HG03045 (cell line): ENCODE results near the gene MOSPD2.

Source experiments
- ATAC-seq: cut with Tn5 transposase; IDR thresholded peaks from one replicate; pipeline ENCODE4 v1.9.1; 2021; ENCODE audit warnings: mild to moderate bottlenecking, moderate library complexity; ENCODE audit not compliant: unreplicated experiment

Gene MOSPD2

DNA sequence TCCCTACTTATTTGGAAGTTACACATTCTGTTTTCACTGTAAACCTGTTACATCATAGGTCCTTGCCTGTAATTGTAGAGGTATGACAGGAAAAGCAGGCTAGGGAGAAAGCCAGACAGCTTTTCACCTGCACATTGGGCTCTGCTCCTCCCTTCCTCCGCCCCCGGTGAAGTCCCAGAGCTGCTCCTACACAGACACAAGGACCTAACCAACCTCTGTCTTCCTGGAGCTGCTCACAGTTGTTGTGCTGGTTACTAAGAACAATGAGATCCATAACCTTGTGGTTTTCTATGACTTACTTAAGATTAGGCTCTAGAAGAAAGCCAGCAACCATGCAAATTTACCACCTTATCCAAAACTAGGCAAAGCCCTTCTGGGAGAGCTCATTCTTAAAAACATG is 40.0 kb downstream of the MOSPD2 start:
- no peak for ATAC-seq

DNA sequence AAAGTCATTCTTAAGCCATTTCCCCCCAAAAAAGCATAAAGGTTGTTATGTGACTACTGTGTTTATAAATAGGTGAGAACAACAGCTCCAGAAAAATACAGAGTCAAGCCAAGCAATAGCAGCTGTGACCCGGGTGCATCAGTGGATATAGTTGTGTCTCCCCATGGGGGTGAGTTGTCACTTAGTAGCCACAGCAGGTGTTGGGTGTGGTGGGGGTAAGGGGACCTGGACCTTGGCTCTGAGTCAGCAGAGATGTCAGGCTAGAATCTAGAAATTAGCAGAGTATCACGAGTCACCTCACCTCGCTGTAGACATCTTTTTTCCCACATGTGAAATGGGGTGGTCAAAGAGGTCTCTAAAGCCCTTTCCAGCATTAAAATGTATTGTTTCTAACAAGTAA is 42.4 kb downstream of the MOSPD2 start:
- ATAC-seq: no peak

DNA sequence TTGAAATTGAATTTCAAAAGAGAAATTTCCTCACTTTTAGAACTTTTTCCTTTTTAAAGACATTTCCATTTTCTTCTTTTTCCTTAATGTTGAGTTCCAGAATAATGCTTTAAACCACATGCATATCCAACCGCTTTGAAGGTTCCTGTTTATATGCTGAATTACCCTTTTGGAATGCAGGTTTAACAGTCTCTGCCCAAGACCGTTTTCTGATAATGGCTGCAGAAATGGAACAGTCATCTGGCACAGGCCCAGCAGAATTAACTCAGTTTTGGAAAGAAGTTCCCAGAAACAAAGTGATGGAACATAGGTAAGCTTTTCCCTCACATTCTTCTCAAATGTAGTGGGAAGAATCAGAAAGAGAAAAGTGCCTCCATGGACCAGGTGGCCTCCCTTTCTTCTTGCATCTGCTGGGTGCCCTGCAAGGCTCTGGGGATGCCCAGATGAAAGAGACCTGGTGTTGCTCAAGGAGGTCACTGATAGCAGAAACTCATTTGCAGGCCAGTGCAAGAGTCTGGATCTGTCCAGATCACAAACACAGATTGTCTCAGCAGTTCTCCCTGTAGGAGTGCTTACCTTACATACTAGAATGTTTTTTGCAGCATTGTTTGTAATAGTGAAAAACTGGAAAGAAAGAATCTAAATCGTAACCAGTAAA is 42.9 kb downstream of the MOSPD2 start:
- ATAC-seq: no peak

DNA sequence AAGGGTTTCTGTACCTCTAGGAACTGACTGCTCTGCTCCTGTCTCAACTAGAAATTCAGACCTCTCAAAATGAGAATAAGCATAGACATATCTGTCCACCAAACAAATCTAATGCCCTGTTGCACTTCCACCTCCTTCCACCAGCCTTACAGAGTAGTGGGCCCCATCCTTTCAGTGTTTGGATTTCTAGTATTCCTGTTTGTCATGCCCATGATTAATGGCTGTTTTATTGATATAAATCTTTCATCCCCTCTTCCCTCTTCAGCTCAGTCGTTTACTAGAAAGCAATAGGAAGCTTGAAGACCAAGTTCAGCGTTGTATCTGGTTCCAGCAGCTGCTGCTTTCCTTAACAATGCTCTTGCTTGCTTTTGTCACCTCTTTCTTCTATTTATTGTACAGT is 46.2 kb downstream of the MOSPD2 start:
- no peak for ATAC-seq

DNA sequence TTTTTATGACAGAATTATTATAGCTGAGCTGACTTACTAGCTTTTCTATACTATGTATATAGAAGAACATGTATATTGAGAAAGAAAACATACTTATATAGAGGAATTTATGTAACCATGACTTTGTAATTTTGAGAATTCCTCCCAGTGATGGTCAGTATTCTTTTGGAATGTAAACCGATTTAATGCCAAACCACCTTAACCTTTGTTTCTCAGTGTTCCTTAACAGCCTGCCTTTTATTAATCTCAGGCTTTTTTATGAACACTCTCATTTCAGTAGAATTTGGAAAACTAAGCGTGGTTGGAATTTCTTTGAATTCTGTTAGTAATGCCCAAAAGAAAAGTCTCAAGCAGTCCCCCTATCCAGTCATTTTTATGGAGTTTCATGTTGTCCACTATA is 47.0 kb downstream of the MOSPD2 start:
- no peak for ATAC-seq

DNA sequence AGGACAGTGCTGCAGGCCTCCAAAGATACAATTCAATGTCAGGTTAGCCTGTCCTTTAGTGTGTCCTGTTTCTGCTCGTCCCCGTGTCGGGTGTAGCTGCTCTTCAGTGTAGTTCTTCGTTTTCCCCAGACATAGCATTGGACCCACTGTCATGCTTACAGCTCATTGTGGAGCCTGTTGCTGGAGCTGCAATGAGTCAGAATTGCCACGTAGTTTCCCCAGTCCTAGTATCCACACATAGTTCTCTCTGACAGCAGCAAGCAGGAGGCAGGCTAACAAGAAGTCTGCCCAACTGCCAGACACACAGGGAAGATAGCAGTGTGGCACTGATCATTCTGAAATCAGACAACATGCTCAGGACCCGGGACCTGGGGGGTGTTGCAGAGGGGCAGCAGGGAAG is 49.2 kb downstream of the MOSPD2 start:
- no peak for ATAC-seq

DNA sequence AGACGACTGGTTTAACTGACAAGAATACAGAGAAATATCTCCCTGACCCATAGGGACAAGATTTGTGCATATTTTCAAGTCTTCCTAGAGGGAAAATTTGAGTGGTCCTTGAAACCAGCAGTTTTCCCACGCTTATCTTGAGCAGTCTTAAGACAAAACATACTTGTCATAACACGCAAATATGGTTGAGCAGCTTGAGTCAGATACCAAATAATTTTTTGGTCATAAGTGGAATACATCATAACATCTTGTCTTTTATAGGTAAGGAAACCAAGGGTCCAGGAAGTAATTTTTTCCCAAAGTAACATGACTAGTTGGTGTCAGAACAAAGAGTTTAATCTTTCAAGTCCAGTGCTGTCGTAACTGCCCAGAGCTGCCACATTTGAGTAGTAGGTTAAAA is 50.5 kb downstream of the MOSPD2 start:
- ATAC-seq: no peak

DNA sequence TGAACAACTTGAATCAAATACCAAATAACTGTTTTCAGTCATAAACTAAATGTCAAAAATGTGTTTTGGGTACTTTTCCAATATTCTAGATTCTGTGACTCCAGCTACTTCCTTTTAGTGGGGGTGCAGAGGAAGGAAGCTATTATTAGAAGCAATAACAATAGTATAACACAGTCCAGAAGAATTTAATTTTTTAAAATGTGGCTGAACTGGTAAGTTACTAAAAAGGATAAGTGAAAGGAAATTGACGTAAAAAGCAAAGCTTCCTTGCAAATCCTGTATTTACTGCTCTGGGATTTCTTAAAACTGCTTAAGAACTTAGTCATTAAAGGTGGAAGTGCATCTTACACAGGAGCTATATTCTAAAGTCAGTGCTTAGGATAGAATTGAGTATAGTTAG is 53.2 kb downstream of the MOSPD2 start:
- no peak for ATAC-seq

DNA sequence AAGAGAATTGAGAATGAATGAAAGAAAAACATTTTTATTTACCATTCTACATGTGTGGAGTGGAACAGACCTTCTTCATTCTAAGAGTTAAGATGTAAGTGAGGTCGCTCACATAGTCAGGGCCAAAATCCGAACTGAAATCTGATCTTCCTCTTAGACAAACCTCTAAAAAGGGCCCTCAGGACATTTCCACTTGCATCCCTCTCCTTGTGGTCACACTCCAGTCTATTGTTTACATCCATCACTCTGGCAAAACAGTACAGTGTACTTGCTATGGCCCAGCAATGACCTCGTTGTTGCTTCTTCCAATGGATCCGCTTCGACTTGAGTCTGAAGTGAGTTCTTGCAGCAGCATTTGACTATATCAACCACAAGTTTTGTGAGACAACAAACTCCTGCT is 54.2 kb downstream of the MOSPD2 start:
- no peak for ATAC-seq

DNA sequence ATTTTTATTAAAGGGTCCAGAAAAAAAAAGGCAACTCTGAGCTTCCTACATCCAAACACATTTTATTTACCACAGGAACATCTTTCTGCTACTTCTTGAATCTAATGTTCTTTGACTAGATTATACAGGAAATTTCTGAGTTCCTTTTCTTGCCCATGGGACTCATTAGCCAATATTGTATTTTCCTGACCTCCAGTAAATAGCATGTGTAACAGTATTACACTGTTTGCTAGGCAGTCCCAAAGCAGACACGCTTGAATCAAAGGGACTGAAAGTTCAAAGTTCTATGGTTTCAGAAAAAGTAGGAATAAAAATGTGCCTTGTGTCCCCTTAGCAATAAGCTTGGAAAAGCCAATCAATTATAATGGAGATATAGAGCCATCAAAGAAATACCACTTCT is 57.4 kb downstream of the MOSPD2 start:
- no peak for ATAC-seq

DNA sequence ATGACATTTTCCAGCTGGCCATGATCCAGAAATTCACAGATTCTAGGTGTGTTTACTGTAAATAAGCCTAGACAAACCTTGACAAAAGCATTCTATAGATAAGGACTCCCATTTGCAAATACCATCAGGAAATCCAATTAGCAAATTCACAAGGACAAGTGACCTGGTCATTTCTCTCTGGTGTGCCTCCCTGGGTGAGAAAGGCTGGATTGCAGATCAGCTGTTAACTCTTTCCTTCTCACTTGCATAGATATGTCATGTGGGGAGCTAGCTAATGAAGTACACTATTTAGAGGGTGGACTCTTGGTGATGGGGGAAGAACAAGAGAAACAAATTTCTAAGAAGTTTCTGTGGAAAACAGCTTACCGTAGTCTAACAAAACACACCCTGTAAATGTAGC is 58.9 kb downstream of the MOSPD2 start:
- ATAC-seq: no peak

DNA sequence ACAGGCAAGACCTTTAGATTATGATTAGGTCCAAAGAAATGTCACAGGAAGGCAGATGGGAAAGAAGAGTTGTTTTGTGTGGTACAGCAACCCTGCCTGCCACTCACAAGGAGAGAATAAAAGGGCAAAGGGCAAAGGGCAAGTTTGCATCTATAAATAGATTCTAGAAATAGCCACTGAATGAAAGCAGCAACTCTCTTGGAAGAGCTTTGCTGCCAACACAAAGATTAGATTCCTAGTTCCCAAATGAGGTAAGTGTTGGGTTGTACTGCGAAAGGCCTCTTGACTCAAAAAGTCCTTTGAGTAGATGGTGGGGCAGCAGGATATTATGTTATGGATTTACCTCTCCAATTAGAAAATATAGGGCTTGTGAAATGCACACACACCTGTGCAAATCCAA is 61.2 kb downstream of the MOSPD2 start:
- no peak for ATAC-seq

DNA sequence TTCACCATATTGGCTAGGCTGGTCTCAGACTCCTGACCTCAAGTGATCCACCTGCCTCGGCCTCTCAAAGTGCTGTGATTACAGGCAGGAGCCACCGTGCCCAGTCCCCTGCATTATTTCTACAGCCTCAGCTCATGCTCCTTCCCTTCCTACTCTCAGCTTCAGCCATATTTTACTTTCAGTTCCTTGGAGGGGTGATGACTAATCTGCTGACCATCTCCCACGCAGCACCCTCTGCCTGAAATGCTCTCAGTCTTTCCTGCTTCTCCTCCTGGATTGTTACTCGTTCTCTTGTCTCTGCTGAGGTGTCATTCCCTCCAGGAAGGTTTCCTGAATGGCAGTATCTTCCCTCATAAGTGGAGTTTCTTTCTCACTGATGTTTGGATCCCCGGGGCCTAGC is 63.3 kb downstream of the MOSPD2 start:
- ATAC-seq: no peak

DNA sequence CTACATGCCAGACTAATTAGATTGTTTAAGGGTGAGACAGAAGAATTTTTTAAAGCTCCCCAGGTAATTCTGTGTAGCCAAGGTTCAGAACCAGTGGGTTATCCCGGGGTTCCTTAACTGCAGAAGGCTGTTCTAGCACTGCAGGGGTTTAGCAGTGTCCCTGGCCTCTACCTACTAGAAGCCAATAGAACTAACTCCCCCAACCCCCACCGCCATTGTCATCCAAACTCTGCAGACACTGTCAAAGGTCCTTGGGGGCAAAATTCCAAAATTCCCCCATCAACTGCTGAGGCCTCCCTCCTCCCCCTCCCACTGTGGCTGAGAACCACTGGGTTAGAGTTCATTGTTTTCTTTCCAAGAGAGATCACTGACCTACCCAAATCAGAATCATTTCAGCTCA is 66.4 kb downstream of the MOSPD2 start:
- ATAC-seq: no peak

DNA sequence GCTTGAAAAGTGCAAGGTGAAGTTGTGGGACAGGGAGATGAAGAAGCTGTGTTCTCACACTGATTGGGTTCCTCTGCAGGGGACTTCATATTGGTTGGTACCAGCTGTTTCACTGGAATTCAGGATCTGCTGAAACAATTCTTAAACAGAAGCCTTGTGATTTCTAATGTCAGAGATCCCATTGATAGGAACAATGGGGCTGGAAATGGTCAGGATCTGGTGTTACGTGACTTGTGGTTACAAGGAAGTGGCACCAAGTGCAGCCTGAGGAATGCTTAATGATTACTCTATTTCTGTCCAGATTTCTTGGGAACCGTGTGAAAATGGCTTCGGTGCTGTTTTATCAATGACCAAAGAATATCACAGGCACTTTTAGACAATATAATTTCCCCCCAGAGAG is 68.1 kb downstream of the MOSPD2 start:
- ATAC-seq: no peak

DNA sequence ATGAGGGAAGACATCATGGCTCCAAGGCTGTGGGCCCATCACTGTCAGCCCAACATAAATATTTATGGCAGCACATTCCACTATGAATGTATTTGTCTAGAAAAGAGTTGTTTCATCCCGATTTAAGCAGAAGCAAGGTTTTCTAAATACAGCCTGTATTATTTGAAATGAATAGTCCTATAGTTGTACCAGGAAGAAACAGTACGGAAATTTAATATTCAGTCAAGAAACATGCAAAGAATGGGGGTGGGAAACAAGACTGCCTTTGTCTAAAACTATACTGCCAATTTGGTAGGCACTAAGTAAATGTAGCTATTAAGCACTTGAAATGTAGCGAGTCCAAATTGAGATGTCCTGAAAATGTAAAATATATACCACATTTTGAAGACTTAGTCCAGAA is 69.1 kb downstream of the MOSPD2 start:
- ATAC-seq: no peak

DNA sequence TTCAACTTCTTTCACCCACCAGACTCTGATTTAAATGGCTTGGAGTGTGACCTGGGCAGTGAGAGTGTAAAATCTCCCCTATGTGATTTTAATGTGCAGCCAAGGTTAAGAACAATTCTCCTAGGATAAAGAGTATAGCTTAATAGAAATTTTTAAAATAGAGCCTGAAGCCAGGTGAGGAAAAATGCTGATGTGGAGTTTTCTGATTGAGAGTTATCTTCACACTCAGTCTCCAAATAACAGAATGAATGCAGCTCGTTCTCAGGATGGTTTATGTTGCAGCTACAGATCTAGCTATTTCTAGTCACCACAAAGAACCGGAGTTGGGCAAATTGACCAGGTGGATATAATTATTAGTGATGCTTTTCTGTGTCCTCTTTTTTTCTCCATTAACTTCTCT is 70.7 kb downstream of the MOSPD2 start:
- ATAC-seq: no peak

DNA sequence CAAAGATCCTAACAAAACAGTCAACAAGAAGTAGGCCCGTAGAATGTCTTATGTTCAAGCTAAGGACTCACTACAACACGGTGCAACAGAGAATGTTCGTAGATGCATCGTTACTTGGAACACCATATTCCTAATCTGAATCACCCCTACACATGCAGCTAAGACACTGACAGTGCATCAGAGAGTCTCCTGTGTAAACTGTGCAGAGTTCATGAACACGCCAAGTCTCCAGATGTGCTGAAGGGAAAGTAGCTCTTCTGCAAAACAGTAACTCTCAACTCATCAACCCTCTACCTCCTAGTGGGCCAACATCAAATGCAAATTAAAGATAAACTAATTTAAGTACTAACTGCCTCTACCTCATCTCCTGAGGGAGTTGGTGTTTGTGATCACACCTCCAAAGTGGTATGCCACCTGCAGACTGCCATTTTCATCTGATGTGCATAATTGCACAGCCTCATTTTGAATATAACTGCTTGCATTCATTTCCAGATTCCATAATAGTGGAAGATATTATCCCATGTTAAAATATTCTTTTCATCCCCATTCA is 73.5 kb downstream of the MOSPD2 start:
- no peak for ATAC-seq

DNA sequence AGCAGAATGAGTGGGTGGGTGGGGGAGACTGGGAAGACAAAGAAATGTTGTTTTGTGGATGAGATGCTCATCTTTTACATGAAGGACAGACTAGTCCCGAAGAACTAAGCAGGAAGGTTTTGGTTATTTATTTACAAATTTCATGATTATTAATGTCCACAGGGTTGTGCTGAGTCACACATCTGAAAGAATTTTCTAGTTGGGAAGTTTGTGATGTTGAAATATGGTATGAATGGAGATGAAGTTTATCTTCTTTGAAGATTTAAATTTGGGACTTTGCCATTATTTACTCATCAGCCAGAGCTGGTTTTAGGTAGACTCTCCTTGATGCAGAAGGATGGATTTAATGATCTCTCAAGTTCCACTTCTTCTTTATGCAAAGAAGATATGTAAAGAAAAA is 75.5 kb downstream of the MOSPD2 start:
- ATAC-seq: no peak

DNA sequence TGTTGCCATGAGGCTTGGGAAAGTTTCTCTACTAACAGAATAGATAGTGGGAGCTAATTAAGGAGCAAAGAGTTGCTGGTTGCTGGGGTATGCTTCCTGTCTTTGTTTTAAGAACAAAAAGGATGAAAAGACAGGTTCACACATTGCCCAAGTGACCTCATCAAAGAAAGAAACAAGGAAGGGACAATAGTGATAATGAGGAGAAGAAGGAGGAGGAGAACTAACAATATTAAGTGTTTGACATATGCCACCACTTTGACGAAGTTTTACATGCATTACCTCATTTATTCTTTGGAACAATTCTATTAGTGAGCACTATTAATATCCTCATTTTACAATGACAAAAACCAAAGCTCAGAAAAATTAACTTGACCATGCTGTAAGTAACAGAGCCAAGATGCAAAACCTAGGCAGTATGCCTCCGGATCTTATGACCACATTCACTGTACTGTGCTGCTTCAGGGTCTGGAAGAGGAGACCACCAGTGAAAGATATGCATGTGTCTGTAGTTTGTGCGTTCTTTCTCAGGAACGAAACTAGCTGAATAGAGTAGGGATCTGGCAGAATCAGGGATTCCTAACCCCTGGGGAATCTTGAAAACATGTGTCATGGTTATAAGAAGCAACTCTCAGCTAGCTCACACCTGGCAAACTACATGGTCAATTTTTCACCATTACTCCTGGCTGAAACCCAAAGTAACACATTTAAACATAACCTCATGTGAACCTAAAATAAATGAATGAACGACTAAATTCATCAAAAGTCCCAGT is 83.8 kb downstream of the MOSPD2 start:
- ATAC-seq: no peak

DNA sequence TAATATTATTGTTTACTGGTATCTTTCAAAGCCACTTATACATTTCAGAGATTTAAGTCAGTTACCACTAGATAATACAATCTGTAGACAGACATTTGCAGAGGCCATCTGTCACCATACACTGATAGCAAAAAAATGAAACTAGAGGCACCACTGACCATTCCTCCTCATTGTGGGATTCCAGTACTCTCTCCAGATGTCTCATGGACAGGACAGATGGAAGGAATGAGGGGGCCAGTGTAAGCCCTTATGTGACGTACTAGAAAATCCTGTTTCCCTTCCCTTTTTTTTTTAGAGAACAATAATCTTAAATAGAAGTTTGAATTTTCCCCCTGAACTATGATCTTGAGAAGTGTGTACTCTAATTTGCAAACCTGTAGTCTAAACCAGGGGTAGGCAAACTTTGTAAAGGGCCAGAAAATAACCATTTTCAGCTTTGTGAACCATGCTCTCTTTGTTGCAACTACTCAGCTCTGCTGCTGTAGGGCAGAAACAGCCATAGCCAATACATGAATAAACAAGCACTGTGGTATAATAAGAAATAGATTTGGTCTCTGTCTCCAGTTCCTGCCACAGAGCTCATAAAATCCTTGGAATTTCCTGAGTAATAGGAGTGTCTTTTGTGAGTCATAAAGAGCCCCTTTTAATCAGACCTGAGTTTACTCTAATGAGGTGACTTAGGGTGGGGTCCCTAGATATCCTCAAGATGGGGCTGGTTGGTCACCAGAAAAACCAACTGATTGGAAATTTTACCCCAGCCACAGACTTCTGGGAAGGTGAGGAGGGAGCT is 90.4 kb downstream of the MOSPD2 start:
- no peak for ATAC-seq

DNA sequence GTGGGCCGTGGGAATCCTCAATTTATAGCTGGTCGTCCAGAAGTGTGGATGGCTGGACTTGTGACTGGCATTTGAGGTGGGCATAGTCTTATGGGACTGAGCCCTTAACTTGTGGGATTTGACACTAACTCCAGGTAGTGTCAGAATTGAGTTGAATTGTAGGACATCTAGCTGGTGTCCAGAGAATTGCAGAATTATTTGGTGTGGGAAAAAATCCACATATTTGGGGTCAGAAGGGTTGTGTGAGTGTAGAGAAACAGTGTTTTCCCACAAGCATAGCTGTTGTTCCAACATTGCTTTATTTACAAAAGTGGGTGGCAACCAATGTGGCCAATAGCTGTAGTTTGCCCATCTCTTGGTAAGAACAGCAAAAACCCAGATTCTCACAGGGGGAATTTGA is 91.3 kb downstream of the MOSPD2 start:
- no peak for ATAC-seq
